ENCODE data around the gene NMRK2. TPM values are rescaled to one million over a fixed set of nuclear protein-coding genes. Genes with fewer than 3 reads are reported as not detected.
"Not testable (repeated sequence)": the region's sequence is repeated elsewhere in the genome, so short reads cannot be mapped to it uniquely, and the experiment has no call there.

Gene NMRK2
- polyA plus RNA-seq (2012; ENCODE audit: insufficient read depth, insufficient read length): not detected

- DNase-seq (ENCODE audit: low read depth, low spot score): no peak
- no peak within 1 kb of the TSS for H3K4me3 ChIP-seq (ENCODE audit: low read length)
These were observed at the start of gene NMRK2 for GRCh38 chr19:3932931-3933810. Gene NMRK2 (plus strand): TSS chr19:3933069. CDS start chr19:3933672, 603 bp downstream.

GRCh38 chr19:3890591-3890990, 42.3 kb upstream of the NMRK2 start:
- H3K4me3 ChIP-seq (ENCODE audit: low read length): no peak overlapping the region
- no peak for DNase-seq (ENCODE audit: low read depth, low spot score)

- no peak overlapping the region for H3K4me3 ChIP-seq (ENCODE audit: low read length)
- DNase-seq (ENCODE audit: low read depth, low spot score): no peak
These were observed 39.2 kb upstream of the NMRK2 start for GRCh38 chr19:3893509-3894179.

GRCh38 chr19:3894959-3895358, 37.9 kb upstream of the NMRK2 start:
- DNase-seq (ENCODE audit: low read depth, low spot score): not testable (repeated sequence)

GRCh38 chr19:3895788-3896187, 37.1 kb upstream of the NMRK2 start:
- no peak overlapping the region for H3K4me3 ChIP-seq (ENCODE audit: low read length)
- no peak for DNase-seq (ENCODE audit: low read depth, low spot score)

More at GRCh38 chr19:3894959-3895358, 37.9 kb upstream of the NMRK2 start:
- not testable (repeated sequence) for H3K4me3 ChIP-seq (ENCODE audit: low read length)

GRCh38 chr19:3897936-3898335, 34.9 kb upstream of the NMRK2 start:
- peak; percentile 34 for DNase-seq (ENCODE audit: low read depth, low spot score)
- no peak overlapping the region for H3K4me3 ChIP-seq (ENCODE audit: low read length)

GRCh38 chr19:3898426-3898825, 34.4 kb upstream of the NMRK2 start:
- no peak for DNase-seq (ENCODE audit: low read depth, low spot score)
- no peak overlapping the region for H3K4me3 ChIP-seq (ENCODE audit: low read length)

- no peak overlapping the region for H3K4me3 ChIP-seq (ENCODE audit: low read length)
- no peak for DNase-seq (ENCODE audit: low read depth, low spot score)
These were observed 33.2 kb upstream of the NMRK2 start for GRCh38 chr19:3899531-3900294.

- H3K4me3 ChIP-seq (ENCODE audit: low read length): no peak overlapping the region
- DNase-seq (ENCODE audit: low read depth, low spot score): no peak
These were observed 30.4 kb upstream of the NMRK2 start for GRCh38 chr19:3902317-3902973.

- no peak for DNase-seq (ENCODE audit: low read depth, low spot score)
- H3K4me3 ChIP-seq (ENCODE audit: low read length): no peak overlapping the region
These were observed 28.6 kb upstream of the NMRK2 start for GRCh38 chr19:3904233-3904632.

GRCh38 chr19:3907626-3908265, 25.1 kb upstream of the NMRK2 start:
- DNase-seq (ENCODE audit: low read depth, low spot score): no peak
- H3K4me3 ChIP-seq (ENCODE audit: low read length): no peak overlapping the region

- no peak for DNase-seq (ENCODE audit: low read depth, low spot score)
- no peak overlapping the region for H3K4me3 ChIP-seq (ENCODE audit: low read length)
These were observed 24.4 kb upstream of the NMRK2 start for GRCh38 chr19:3908266-3909054.

GRCh38 chr19:3910105-3910504, 22.8 kb upstream of the NMRK2 start:
- no peak for DNase-seq (ENCODE audit: low read depth, low spot score)
- H3K4me3 ChIP-seq (ENCODE audit: low read length): no peak overlapping the region

- no peak for DNase-seq (ENCODE audit: low read depth, low spot score)
- no peak overlapping the region for H3K4me3 ChIP-seq (ENCODE audit: low read length)
These were observed 18.7 kb upstream of the NMRK2 start for GRCh38 chr19:3914199-3914598.

- no peak overlapping the region for H3K4me3 ChIP-seq (ENCODE audit: low read length)
- DNase-seq (ENCODE audit: low read depth, low spot score): no peak
These were observed 16.8 kb upstream of the NMRK2 start for GRCh38 chr19:3916033-3916432.

GRCh38 chr19:3919793-3920192, 13.1 kb upstream of the NMRK2 start:
- no peak overlapping the region for H3K4me3 ChIP-seq (ENCODE audit: low read length)
- no peak for DNase-seq (ENCODE audit: low read depth, low spot score)

- H3K4me3 ChIP-seq (ENCODE audit: low read length): no peak overlapping the region
- DNase-seq (ENCODE audit: low read depth, low spot score): no peak
These were observed 9.6 kb upstream of the NMRK2 start for GRCh38 chr19:3923096-3923758.
